ENCODE measurements around the gene C2CD4D. TPM values are rescaled to one million over a fixed set of nuclear protein-coding genes. Genes with fewer than 3 reads are reported as not detected.
"Not testable (repeated sequence)": the region's sequence is repeated elsewhere in the genome, so short reads cannot be mapped to it uniquely, and the experiment has no call there.

C2CD4D gene
- total RNA-seq, 2 donors from 2014 or later: not detected

- H3K36me3 ChIP-seq: no peaks in the 10 kb centered on the region
- TF ChIP-seq CTCF (IDR thresholded peaks at IDR 0.05): no peak
- no peaks in the 10 kb centered on the region for H3K27me3 ChIP-seq (replicated peaks; ENCODE audit: insufficient read depth)
- ATAC-seq (ENCODE audit: insufficient number of reproducible peaks, low FRiP score, low read depth): no peak
- no peaks in the 10 kb centered on the region for H3K9me3 ChIP-seq
- no peak overlapping the region for H3K27ac ChIP-seq
- H3K4me1 ChIP-seq (ENCODE audit: control insufficient read depth in 1 of 2, low read depth in 2 of 2): no peaks in the 10 kb centered on the region
- no peak overlapping the region for H3K4me3 ChIP-seq
- no peak for DNase-seq (ENCODE audit: low spot score)
These were observed 42.8 kb upstream of the C2CD4D start for GRCh38 chr1:151882466-151882865.

- TF ChIP-seq CTCF (IDR thresholded peaks at IDR 0.05): no peak
- no peak for ATAC-seq (ENCODE audit: insufficient number of reproducible peaks, low FRiP score, low read depth)
These were observed 41.9 kb upstream of the C2CD4D start for GRCh38 chr1:151881479-151881878.

GRCh38 chr1:151875419-151876097, 35.9 kb upstream of the C2CD4D start:
- Histone ChIP-seq H3K36me3 (peaks cover 5% of the 10 kb centered on the region), H3K9me3 (no peaks in the 10 kb centered on the region), H3K4me3 (no peak overlapping the region), H3K4me1 (ENCODE audit: control insufficient read depth in 1 of 2, low read depth in 2 of 2) (no peaks in the 10 kb centered on the region), H3K27me3 (replicated peaks; ENCODE audit: insufficient read depth) (no peaks in the 10 kb centered on the region), H3K27ac (no peak overlapping the region)
- DNase-seq (ENCODE audit: low spot score): no peak
- no peak for ATAC-seq (ENCODE audit: insufficient number of reproducible peaks, low FRiP score, low read depth)
- TF ChIP-seq CTCF (IDR thresholded peaks at IDR 0.05): no peak

More at GRCh38 chr1:151881479-151881878, 41.9 kb upstream of the C2CD4D start:
- H3K4me1 ChIP-seq (ENCODE audit: control insufficient read depth in 1 of 2, low read depth in 2 of 2): no peaks in the 10 kb centered on the region
- no peak overlapping the region for H3K4me3 ChIP-seq
- no peak for DNase-seq (ENCODE audit: low spot score)
- H3K9me3 ChIP-seq: no peaks in the 10 kb centered on the region
- no peaks in the 10 kb centered on the region for H3K36me3 ChIP-seq
- no peaks in the 10 kb centered on the region for H3K27me3 ChIP-seq (replicated peaks; ENCODE audit: insufficient read depth)
- H3K27ac ChIP-seq: no peak overlapping the region

- not testable (repeated sequence) for H3K36me3 ChIP-seq; H3K9me3 ChIP-seq; ATAC-seq (ENCODE audit: insufficient number of reproducible peaks, low FRiP score, low read depth); H3K27ac ChIP-seq; H3K4me3 ChIP-seq; H3K4me1 ChIP-seq (ENCODE audit: control insufficient read depth in 1 of 2, low read depth in 2 of 2); H3K27me3 ChIP-seq (replicated peaks; ENCODE audit: insufficient read depth); DNase-seq (ENCODE audit: low spot score)
These were observed 33.2 kb upstream of the C2CD4D start for GRCh38 chr1:151872776-151873175.

- peaks cover 5% of the 10 kb centered on the region for H3K36me3 ChIP-seq
- DNase-seq (ENCODE audit: low spot score) (no peak), ATAC-seq (ENCODE audit: insufficient number of reproducible peaks, low FRiP score, low read depth) (no peak)
- H3K27me3 ChIP-seq (replicated peaks; ENCODE audit: insufficient read depth): no peaks in the 10 kb centered on the region
- H3K27ac ChIP-seq: no peak overlapping the region
- TF ChIP-seq CTCF (IDR thresholded peaks at IDR 0.05): no peak
- H3K9me3 ChIP-seq: no peaks in the 10 kb centered on the region
- no peak overlapping the region for H3K4me3 ChIP-seq
- no peaks in the 10 kb centered on the region for H3K4me1 ChIP-seq (ENCODE audit: control insufficient read depth in 1 of 2, low read depth in 2 of 2)
These were observed 31.8 kb upstream of the C2CD4D start for GRCh38 chr1:151871284-151872030.
